Left lung (tissue), 10 donors: ENCODE data around the gene SVIL. TPM values are rescaled to one million over a fixed set of nuclear protein-coding genes. Genes with fewer than 3 reads are reported as not detected.
"Not testable (repeated sequence)": the region's sequence is repeated elsewhere in the genome, so short reads cannot be mapped to it uniquely, and the experiment has no call there.

Source experiments
- ATAC-seq: fragments of 200-7000 bp; cut with Tn5 transposase; one replicate; pipeline ENCODE4 v1.9.1; 2020; ENCODE audit warnings: moderate library complexity
- DNase-seq, 4 donors: peaks; one replicate each; pipeline ENCODE4 v3.0.0-alpha.2; 2013 to 2020
- H3K27ac ChIP-seq, 2 donors: fragments of 200-600 bp; sonication (generic) in 1 of 2; one replicate each; pipeline versions ENCODE4 v1.5.0 to v1.8.0; 2020 to 2021
- H3K27me3 ChIP-seq, 2 donors: fragments of 200-600 bp; sonication (generic) in 1 of 2; one replicate each; pipeline versions ENCODE4 v1.5.0 to v1.8.0; 2020 to 2021
- H3K36me3 ChIP-seq, 2 donors: fragments of 200-600 bp; sonication (generic) in 1 of 2; one replicate each; pipeline versions ENCODE4 v1.5.0 to v1.8.0; 2020 to 2021
- H3K4me1 ChIP-seq, 2 donors: fragments of 200-600 bp; one replicate each; pipeline ENCODE4 v1.8.0; 2021
- H3K4me3 ChIP-seq, 2 donors: fragments of 200-600 bp; sonication (generic) in 1 of 2; one replicate each; pipeline versions ENCODE4 v1.5.0 to v1.8.0; 2020 to 2021; ENCODE audit warnings: mild to moderate bottlenecking in 1 of 2
- H3K9me3 ChIP-seq, 2 donors: fragments of 200-600 bp; sonication (generic) in 1 of 2; one replicate each; pipeline versions ENCODE4 v1.5.0 to v1.8.0; 2020 to 2021
- CTCF ChIP-seq, 2 donors: fragments of 200-600 bp; sonication (generic) in 1 of 2; IDR thresholded peaks; one replicate each; pipeline versions ENCODE4 v1.5.0 to v1.8.0; 2021; ENCODE audit warnings: antibody characterized with exemption in 2 of 2
- intact Hi-C, 2 donors: fragments of 100-400 bp; cut with DNase I; formaldehyde crosslinking; loops; one replicate each; pipeline versions ENCODE4 v1.11.2 to v1.14.2; 2022
- polyA plus RNA-seq, 6 donors: library from polyadenylated mRNA; unstranded; fragments of 120-200 nt; gene quantifications; one replicate each; pipeline ENCODE4 v1.2.1, GENCODE V29; 2013; ENCODE audit not compliant: insufficient read length in 6 of 6
- total RNA-seq, 2 donors: library from RNA; stranded (reverse); fragmentation: NEBNext Ultra II Directional; extraction: Animal tissue kit (Norgen Biotek cat#: 25700); gene quantifications; one replicate each; pipeline ENCODE4 v1.2.1, GENCODE V29; 2021
- donor health status: DM: no; HTN: yes; CAD: no.
- donor health status: DM: no; HTN: no; CAD: no.

SVIL gene
- total and polyA plus RNA-seq, 8 donors: 49.3 to 103 (median 54.9) TPM

- Histone ChIP-seq H3K27me3 (no peaks in the 10 kb centered on the region), H3K36me3 (peaks cover 0 to 4% of the 10 kb centered on the region in 2 donors), H3K27ac (no peak overlapping the region), H3K4me3 (no peak overlapping the region), H3K9me3 (peaks cover 0 to 18% of the 10 kb centered on the region in 2 donors), H3K4me1 (peaks cover 3 to 5% of the 10 kb centered on the region in 2 donors)
- intact Hi-C loops: loop anchor here in 1 of 2 donors (10.0 kb wide), 1 partner anchor 46 kb away; no protein-coding TSS in a partner anchor
- ATAC-seq (no peak), DNase-seq (no peak)
- TF ChIP-seq CTCF (IDR thresholded peaks at IDR 0.05): no peak
These were observed 193.8 kb downstream of the SVIL start for GRCh38 chr10:29440981-29441380.

- H3K27me3 ChIP-seq, H3K36me3 ChIP-seq, H3K4me1 ChIP-seq, H3K4me3 ChIP-seq, H3K27ac ChIP-seq, DNase-seq, intact Hi-C loops, ATAC-seq: not testable (repeated sequence)
- peaks cover 0 to 20% of the 10 kb centered on the region in 2 donors for H3K9me3 ChIP-seq
These were observed 195.8 kb downstream of the SVIL start for GRCh38 chr10:29439005-29439404.

GRCh38 chr10:29438271-29438670 lies 196.5 kb downstream of the SVIL start:
- Histone ChIP-seq H3K27ac (no peak overlapping the region), H3K4me1 (no peaks in the 10 kb centered on the region), H3K9me3 (peaks cover 0 to 20% of the 10 kb centered on the region in 2 donors), H3K36me3 (peaks cover 0 to 4% of the 10 kb centered on the region in 2 donors), H3K27me3 (no peaks in the 10 kb centered on the region), H3K4me3 (no peak overlapping the region)
- ATAC-seq (no peak), DNase-seq (no peak)
- intact Hi-C loops: no loop called here
- no peak for TF ChIP-seq CTCF (IDR thresholded peaks at IDR 0.05)

GRCh38 chr10:29437871-29438270 lies 196.9 kb downstream of the SVIL start:
- intact Hi-C loops: no loop called here
- peaks cover 0 to 4% of the 10 kb centered on the region in 2 donors for H3K36me3 ChIP-seq
- no peak for ATAC-seq
- peaks cover 0 to 20% of the 10 kb centered on the region in 2 donors for H3K9me3 ChIP-seq
- no peak for DNase-seq
- no peak overlapping the region for H3K4me3 ChIP-seq
- H3K4me1 ChIP-seq: no peaks in the 10 kb centered on the region
- no peak for TF ChIP-seq CTCF (IDR thresholded peaks at IDR 0.05)
- H3K27me3 ChIP-seq: no peaks in the 10 kb centered on the region
- no peak overlapping the region for H3K27ac ChIP-seq

- intact Hi-C loops: no loop called here
- no peaks in the 10 kb centered on the region for H3K4me1 ChIP-seq
- H3K9me3 ChIP-seq: peaks cover 0 to 20% of the 10 kb centered on the region in 2 donors
- no peak for TF ChIP-seq CTCF (IDR thresholded peaks at IDR 0.05)
- DNase-seq (no peak), ATAC-seq (no peak)
- H3K36me3 ChIP-seq: peaks cover 0 to 4% of the 10 kb centered on the region in 2 donors
- H3K27ac ChIP-seq: no peak overlapping the region
- H3K27me3 ChIP-seq: no peaks in the 10 kb centered on the region
- no peak overlapping the region for H3K4me3 ChIP-seq
These were observed 198.8 kb downstream of the SVIL start for GRCh38 chr10:29435809-29436501.
